Ascending aorta (tissue), 2 donors: Measurements from ENCODE around the gene APBB2. TPM values are rescaled to one million over a fixed set of nuclear protein-coding genes. Genes with fewer than 3 reads are reported as not detected.

Experiments
- DNase-seq, 2 donors: peaks; one replicate each; pipeline ENCODE4 v3.0.0-alpha.2; 2019; ENCODE audit warnings: low spot score in 2 of 2
- H3K27ac ChIP-seq, 2 donors: fragments of 200-600 bp; sonication (generic); one replicate each; pipeline ENCODE4 v1.5.1; 2016 to 2017; ENCODE audit warnings: mild to moderate bottlenecking in 1 of 2
- H3K27me3 ChIP-seq: fragments of 200-600 bp; sonication (generic); one replicate; pipeline ENCODE4 v1.5.1; 2017
- H3K36me3 ChIP-seq, 2 donors: fragments of 200-600 bp; sonication (generic); one replicate each; pipeline ENCODE4 v1.5.1; 2016
- H3K4me1 ChIP-seq, 2 donors: fragments of 200-600 bp; sonication (generic); one replicate each; pipeline ENCODE4 v1.5.1; 2016 to 2017; ENCODE audit warnings: mild to moderate bottlenecking in 1 of 2
- H3K4me3 ChIP-seq, 2 donors: fragments of 200-600 bp; sonication (generic); one replicate each; pipeline ENCODE4 v1.5.1; 2016 to 2017; ENCODE audit warnings: mild to moderate bottlenecking in 1 of 2
- H3K9me3 ChIP-seq, 2 donors: fragments of 200-600 bp; sonication (generic); one replicate each; pipeline ENCODE4 v1.5.1; 2016
- intact Hi-C: fragments of 100-400 bp; cut with DNase I; formaldehyde crosslinking; loops from one replicate; pipeline ENCODE4 v1.15.1; 2023
- total RNA-seq: library from RNA; depleted of rRNA; stranded (reverse); fragments of >200 nt; gene quantifications from one replicate; pipeline ENCODE4 v1.1.0, GENCODE V29; 2016
- TF ChIP-seq, protein P1 (sequence below), 3 experiments: fragments of 200-600 bp in 2 of 3; fragments of 450-650 bp in 1 of 3; sonication (generic) in 2 of 3; IDR thresholded peaks; one replicate each; pipeline ENCODE4 v1.5.1; 2016 to 2019; ENCODE audit warnings: antibody characterized with exemption in 3 of 3, mild to moderate bottlenecking in 1 of 3, moderate library complexity in 1 of 3

Gene APBB2
- total RNA-seq, 1 donor from 2014 or later, result 51.4 TPM

DNA sequence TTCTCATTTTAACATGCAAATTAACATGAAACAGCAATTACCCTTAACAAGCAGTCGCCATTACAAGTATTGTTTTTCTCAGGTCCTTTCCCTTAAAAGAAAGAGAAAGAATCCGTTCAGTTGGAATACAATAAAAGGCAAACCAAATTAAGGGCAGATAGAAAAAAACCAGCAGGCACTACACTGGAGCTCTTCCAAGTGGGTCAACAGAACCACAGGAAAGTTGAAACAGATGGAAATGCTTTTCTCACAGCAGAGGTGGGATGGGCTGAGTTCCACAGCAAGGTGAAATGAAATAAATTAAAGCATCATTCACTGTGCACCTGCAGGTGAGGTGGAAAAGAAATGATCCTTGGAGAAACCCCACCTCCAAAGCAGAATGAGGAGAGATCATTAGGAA is 102.6 kb downstream of the APBB2 start:
- H3K9me3 ChIP-seq, result peaks cover 0 to 6% of the 10 kb centered on the region in 2 donors
- DNase-seq, result no peak
- no peaks in the 10 kb centered on the region for H3K27me3 ChIP-seq
- no peak overlapping the region for H3K4me3 ChIP-seq
- peaks cover 0 to under 1% of the 10 kb centered on the region in 2 donors for H3K4me1 ChIP-seq
- intact Hi-C loops, result no loop called here
- H3K36me3 ChIP-seq, result no peaks in the 10 kb centered on the region
- H3K27ac ChIP-seq, result no peak overlapping the region
- TF ChIP-seq, protein P1, sequence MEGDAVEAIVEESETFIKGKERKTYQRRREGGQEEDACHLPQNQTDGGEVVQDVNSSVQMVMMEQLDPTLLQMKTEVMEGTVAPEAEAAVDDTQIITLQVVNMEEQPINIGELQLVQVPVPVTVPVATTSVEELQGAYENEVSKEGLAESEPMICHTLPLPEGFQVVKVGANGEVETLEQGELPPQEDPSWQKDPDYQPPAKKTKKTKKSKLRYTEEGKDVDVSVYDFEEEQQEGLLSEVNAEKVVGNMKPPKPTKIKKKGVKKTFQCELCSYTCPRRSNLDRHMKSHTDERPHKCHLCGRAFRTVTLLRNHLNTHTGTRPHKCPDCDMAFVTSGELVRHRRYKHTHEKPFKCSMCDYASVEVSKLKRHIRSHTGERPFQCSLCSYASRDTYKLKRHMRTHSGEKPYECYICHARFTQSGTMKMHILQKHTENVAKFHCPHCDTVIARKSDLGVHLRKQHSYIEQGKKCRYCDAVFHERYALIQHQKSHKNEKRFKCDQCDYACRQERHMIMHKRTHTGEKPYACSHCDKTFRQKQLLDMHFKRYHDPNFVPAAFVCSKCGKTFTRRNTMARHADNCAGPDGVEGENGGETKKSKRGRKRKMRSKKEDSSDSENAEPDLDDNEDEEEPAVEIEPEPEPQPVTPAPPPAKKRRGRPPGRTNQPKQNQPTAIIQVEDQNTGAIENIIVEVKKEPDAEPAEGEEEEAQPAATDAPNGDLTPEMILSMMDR (IDR thresholded peaks at IDR 0.05), result no peak

DNA sequence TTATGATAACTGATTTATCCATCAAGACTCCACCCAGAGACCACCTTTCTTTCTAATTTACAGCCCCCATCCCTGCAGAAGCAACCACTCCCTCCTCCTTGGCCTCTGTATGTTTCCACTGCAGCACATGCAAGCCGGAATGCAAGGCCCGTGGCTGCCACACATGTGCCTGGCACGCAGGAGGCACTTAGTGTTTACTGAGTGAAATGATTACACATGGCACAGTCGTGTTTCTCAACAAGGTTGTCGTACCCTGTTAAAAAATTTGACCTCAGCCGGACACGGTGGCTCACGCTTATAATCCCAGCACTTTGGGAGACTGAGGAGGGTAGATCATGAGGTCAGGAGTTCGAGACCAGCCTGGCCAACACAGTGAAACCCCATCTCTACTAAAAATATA is 104.3 kb downstream of the APBB2 start:
- Histone ChIP-seq H3K27me3 (no peaks in the 10 kb centered on the region), H3K27ac (no peak overlapping the region), H3K4me3 (no peak overlapping the region), H3K4me1 (peaks cover 0 to 12% of the 10 kb centered on the region in 2 donors), H3K9me3 (peaks cover 0 to 5% of the 10 kb centered on the region in 2 donors), H3K36me3 (no peaks in the 10 kb centered on the region)
- intact Hi-C loops, result no loop called here
- DNase-seq, result no peak
- TF ChIP-seq, protein P1 (IDR thresholded peaks at IDR 0.05), result no peak

DNA sequence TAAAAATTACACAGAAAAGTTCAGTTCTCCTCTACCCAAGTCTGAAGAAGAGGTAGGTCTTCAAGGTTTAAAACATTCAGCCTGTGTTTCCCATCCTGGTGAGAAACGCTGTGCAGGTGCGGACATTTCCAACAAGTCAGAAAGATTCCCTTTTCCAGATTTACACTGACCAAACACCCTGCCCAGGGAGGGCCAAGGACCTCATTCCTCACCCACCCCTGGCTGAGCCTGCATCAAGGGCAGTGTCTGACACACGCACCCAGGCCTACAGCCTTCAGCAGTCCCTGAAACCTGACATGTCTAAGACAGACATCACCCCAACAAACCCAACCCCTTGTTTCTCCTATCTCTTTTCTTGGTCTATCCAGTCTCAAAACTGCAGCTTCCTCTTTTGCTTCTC is 105.9 kb downstream of the APBB2 start:
- peak in 1 of 2 donors; percentile 55 for DNase-seq
- H3K9me3 ChIP-seq, result no peaks in the 10 kb centered on the region
- H3K27me3 ChIP-seq, result no peaks in the 10 kb centered on the region
- H3K4me3 ChIP-seq, result no peak overlapping the region
- H3K36me3 ChIP-seq, result no peaks in the 10 kb centered on the region
- H3K27ac ChIP-seq, result no peak overlapping the region
- H3K4me1 ChIP-seq, result peaks cover 0 to 15% of the 10 kb centered on the region in 2 donors
- TF ChIP-seq, protein P1 (IDR thresholded peaks at IDR 0.05), result no peak
- intact Hi-C loops, result no loop called here

DNA sequence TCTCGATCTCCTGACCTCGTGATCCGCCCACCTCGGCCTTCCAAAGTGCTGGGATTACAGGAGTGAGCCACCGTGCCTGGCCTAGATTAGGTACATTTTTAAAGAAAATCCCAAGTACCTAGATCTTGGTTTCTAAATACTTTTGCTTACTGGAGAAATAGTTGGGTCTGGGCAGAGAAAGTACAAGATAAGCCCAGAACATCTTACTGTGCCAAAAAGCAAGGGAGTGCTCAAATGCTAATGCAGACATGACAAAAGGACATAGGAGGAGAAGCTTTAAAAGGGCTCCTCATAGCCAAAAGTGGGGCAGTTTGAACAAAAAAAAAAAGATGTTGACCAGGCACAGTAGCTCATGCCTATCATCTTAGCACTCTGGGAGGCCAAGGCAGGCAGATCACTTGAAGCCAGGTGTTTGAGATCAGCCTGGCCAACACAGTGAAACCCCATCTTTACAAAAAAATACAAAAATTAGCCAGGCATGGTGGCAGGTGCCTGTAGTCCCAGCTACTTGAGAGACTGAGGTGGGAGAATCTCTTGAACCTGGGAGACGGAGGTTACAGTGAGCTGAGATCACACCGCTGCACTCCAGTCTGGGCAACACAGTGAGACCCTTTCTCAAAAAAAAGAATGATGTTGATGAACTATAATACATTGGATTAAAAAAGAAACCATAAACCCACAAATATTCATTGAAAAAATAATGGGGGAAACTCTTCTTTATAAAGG is 107.5 kb downstream of the APBB2 start:
- Histone ChIP-seq H3K27ac (no peak overlapping the region), H3K36me3 (no peaks in the 10 kb centered on the region), H3K4me3 (no peak overlapping the region), H3K9me3 (no peaks in the 10 kb centered on the region), H3K27me3 (no peaks in the 10 kb centered on the region), H3K4me1 (peaks cover 0 to 16% of the 10 kb centered on the region in 2 donors)
- intact Hi-C loops, result no loop called here
- TF ChIP-seq, protein P1 (IDR thresholded peaks at IDR 0.05), result no peak
- DNase-seq, result no peak

DNA sequence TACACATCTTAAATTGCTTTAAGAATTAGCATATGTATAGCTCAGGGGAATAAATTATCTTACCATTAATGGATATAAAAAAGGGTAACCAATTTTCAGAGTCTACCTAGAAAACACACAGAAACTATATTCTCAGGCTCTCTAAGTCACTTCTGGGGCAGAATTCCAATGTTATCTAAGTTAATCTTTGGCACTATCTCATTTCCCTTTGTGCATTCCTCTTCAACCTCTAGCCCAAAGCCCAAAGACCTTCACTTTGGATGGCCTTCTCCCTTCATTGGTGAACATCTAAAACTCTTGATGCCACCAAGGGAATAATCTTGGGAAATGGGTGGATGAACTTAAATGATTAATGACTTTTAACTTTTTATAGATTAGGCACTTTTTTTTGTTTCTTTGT is 108.3 kb downstream of the APBB2 start:
- TF ChIP-seq, protein P1 (IDR thresholded peaks at IDR 0.05), result no peak
- Histone ChIP-seq H3K4me1 (peaks cover 0 to 16% of the 10 kb centered on the region in 2 donors), H3K27me3 (no peaks in the 10 kb centered on the region), H3K27ac (no peak overlapping the region), H3K4me3 (no peak overlapping the region), H3K36me3 (no peaks in the 10 kb centered on the region), H3K9me3 (no peaks in the 10 kb centered on the region)
- no peak for DNase-seq
- intact Hi-C loops, result no loop called here
